Fibroblast of lung (primary cell): ENCODE measurements around the gene ASCC3.

ENCODE experiments used
- EZH2 ChIP-seq: IDR thresholded peaks from 2 replicates; pipeline ENCODE4 v1.5.1; 2012; ENCODE audit warnings: low read length, control low read depth, mild to moderate bottlenecking; ENCODE audit errors: missing control alignments
- TF ChIP-seq, protein P1 (sequence below), 2 donors: IDR thresholded peaks in 1 of 2; conservative IDR thresholded peaks in 1 of 2; 1 replicate in 1 of 2; 2 replicates in 1 of 2; pipeline ENCODE4 v1.5.1; 2011 to 2012; ENCODE audit warnings: low read length in 2 of 2, control low read depth in 1 of 2, inconsistent platforms in 1 of 2, low read depth in 1 of 2, mild to moderate bottlenecking in 1 of 2

DNA sequence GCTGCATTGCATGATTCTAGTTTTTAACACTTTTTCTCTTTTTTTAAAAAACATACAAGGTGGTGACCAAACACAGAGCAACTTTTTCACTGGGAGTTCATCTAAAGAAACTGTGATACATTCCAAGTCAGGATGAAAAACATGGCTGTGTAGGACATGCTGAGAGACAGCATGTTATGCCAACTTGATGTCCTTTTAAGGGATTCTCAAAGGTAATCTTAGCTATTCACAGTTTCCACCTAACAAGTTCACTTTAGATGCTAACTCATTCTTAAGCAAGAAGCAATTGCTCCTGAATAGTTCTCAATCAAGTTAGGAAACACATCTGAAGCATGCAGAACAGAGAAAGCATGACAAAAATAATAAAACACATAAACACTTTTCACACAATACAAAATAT, 3.3 kb downstream of the ASCC3 start:
- TF ChIP-seq, protein P1, sequence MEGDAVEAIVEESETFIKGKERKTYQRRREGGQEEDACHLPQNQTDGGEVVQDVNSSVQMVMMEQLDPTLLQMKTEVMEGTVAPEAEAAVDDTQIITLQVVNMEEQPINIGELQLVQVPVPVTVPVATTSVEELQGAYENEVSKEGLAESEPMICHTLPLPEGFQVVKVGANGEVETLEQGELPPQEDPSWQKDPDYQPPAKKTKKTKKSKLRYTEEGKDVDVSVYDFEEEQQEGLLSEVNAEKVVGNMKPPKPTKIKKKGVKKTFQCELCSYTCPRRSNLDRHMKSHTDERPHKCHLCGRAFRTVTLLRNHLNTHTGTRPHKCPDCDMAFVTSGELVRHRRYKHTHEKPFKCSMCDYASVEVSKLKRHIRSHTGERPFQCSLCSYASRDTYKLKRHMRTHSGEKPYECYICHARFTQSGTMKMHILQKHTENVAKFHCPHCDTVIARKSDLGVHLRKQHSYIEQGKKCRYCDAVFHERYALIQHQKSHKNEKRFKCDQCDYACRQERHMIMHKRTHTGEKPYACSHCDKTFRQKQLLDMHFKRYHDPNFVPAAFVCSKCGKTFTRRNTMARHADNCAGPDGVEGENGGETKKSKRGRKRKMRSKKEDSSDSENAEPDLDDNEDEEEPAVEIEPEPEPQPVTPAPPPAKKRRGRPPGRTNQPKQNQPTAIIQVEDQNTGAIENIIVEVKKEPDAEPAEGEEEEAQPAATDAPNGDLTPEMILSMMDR (conservative IDR thresholded peaks at IDR 0.05 in 1 of 2, IDR thresholded peaks at IDR 0.05 in 1 of 2; ENCODE audit: low read depth in 1 of 2, low read length in 2 of 2) = no peak
- TF ChIP-seq EZH2 = no peak
